ENCODE measurements around the gene COMMD6.

Gene COMMD6

DNA sequence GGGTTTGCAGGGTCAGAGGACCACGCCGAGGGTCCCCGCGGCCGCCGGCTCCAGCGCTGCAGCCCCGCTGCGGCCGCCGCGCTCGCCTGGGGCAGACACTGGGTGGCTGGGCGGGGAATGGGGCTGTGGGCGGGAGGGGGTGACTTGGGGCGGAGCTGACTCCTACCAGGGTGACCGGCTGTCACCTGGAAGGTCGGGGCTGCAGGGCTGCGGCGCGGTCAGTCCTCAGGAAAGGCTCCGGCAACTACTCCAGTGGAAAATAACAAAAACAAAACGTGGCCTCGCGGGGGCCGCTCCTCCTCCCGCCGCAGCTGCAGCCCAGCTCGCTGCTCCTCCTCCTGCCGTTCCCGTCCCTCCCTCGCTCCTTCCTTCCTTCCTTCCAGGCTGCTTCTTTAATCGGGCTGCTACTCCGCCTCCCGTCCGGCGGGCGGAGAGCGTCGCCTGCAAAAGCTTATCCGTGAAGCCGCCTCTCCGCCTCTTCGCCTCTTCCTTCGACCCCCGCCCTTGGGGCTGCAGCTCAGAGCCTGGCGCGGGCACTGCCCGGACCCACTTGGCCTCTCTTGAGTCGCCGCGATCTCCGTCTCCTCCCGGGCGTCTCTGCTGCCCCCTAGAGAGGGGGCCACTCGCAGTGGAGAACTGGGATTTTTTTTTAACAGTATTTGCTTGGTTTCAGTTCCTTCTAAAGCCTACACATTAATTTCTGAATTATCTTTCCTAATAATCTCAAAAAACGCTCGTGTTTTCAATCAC lies 55.4 kb downstream of the COMMD6 start, which contains the start of gene TBC1D4:
TBC1D4 (minus strand) TSS at position 100 of the 750 bp plus-strand sequence. CDS start 402 bp downstream, outside the sequence.
- peak; percentile 2 for DNase-seq (ENCODE audit: low read depth)

DNA sequence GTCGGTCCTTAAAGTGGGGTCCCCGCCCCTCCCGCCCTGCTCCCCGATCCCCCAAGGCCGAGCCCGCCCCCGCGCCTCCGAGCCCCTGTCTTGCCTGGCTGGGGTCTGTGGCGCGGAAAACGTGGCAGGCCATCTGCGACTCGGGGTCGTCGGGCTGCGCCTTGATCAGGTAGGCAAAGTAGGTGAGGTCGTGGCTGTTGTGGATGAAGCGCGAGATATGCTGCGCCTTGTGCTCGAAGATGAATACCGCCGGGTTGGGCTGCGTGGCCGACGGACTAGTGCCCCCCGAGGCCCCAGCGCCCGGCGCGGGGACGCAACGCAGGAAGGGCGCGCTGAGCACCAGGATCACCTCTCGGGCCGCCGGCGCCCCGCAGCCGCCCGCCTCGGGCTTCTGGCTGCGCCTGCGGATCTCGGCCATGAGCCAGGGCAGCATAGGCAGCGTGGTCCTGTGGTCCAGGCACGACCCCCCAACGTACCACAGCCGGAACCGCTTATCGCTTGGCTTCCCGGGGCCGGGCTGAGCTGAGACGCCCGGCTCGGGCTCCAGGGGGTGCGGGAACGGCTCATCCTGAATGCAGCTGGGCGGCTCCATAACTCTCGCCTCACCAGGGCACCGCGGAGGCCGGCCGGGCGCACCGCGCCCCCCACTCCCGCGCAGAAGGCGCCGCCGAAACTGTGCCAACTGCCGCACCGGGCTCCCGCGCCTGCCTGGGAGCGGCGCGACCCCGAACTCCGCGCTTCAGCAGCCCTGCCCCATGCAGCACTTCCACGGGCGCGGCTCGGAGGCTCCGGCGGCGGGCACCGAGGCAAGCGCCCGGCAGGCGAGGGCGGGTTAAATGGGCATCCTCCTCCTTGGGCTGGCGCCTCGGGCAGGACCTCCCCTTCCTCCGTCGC lies 56.2 kb downstream of the COMMD6 start:
- DNase-seq (ENCODE audit: low read depth): no peak

DNA sequence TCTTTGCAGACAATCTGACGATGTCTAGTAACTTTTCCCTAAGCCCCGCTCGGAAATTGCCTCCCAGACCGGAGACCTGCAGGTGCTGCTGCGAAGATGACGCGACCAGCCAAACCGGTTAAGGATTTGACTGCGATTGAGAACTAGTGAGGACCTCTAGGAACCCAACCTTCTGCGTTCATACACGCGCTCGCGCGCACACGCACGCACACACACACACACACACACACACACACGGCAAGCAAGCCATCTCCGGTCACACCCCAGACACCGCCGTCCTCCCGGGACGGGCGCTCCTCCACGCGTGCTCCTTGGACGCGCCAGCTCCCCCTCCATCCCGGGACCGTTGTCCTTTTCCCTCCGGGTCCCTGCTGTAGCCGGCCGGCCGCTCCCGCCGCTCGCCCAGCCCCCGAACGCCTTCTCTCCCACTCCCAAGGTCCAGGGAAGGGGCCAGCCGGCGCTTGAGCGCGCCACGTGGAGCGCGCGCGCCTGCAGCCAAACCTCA lies 56.9 kb downstream of the COMMD6 start:
- DNase-seq (ENCODE audit: low read depth): no peak

DNA sequence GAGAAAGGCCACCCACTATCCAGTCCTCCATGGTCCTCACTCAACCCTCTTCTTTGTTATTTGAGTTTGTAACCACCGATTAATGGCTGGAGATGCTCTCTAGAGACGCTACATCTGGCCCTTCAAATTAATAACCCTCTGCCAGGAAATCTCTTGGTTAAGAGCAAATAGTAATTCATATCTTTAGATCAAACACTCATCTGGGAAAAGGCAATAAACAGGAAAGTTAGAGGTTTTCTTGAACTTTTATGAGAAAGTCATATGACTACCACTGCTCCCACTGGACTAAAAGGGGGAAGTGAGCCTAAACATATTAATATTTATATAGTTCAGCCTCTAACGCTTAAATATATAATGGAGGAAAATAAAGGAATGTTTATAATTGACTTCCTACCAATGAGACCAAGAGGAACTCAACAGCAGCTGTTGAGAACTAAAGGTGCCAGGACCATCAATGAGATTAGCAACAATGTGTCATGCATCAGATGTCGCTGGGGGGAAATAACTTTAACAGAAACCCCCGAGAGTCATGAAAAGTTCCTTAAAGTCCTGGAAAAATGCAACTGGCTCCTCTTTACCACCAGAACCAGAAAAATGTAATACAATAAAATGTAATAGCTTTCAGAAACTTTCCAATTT lies 58.4 kb downstream of the COMMD6 start:
- DNase-seq (ENCODE audit: low read depth): no peak

DNA sequence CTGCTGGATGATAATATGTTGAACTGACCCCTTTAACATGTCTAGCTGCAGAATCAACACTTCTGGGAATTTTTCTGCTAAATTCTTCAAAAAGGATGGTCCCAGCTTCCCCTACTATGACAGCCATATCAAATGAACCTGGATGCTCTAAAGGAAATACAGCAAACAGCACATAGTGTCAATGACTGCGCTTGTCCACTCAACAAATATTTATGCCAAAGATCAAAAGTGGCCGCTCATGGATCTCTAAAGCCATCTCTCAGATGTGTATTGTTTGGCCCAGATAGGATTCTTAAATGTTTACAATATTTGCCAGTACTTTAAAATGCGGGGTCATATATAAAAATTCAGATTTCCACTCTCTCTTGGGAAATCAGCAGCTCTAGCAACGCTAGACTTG lies 59.0 kb downstream of the COMMD6 start:
- DNase-seq (ENCODE audit: low read depth): no peak

All from activated T-helper 1 cell treated with Interleukin-2 at 50 U/mL for 16 hours (primary cell).